GM13976 (cell line): ENCODE results near the gene STAG1.
A peak's percentile ranks its signal among the peaks of the same experiment; 100 is the strongest.

ENCODE experiments used
- DNase-seq: peaks from one replicate; pipeline ENCODE4 v3.0.0; 2012; ENCODE audit warnings: low spot score
- CTCF ChIP-seq: IDR thresholded peaks from 2 replicates; pipeline ENCODE4 v1.5.1; 2012; ENCODE audit warnings: borderline replicate concordance, mild to moderate bottlenecking; ENCODE audit not compliant: insufficient read depth; ENCODE audit errors: extremely low read depth, missing control alignments, control extremely low read depth
- in situ Hi-C: fragments of 300-500 bp; cut with MboI; formaldehyde crosslinking; loops from one replicate; pipeline ENCODE4 v1.12.0; 2022; ENCODE audit warnings: low sequenced_read_pairs, mixed read lengths, inconsistent platforms; ENCODE audit not compliant: unreplicated experiment

Gene STAG1

GRCh38 chr3:136783708-136784191, 31.6 kb upstream of the STAG1 start:
- in situ Hi-C loops: no loop called here
- no peak for TF ChIP-seq CTCF
- no peak for DNase-seq

- DNase-seq: no peak
- TF ChIP-seq CTCF: no peak
- in situ Hi-C loops: no loop called here
Measured at GRCh38 chr3:136780741-136781140, 28.6 kb upstream of the STAG1 start.

- in situ Hi-C loops: no loop called here
- no peak for DNase-seq
Measured at GRCh38 chr3:136778865-136779264, 26.7 kb upstream of the STAG1 start.

GRCh38 chr3:136772709-136773108, 20.5 kb upstream of the STAG1 start:
- no peak for TF ChIP-seq CTCF
- in situ Hi-C loops: no loop called here
- no peak for DNase-seq

More at GRCh38 chr3:136778865-136779264, 26.7 kb upstream of the STAG1 start:
- TF ChIP-seq CTCF: no peak

- peak; percentile 32 for DNase-seq
- in situ Hi-C loops: loop anchor here (10.0 kb wide), 2 partner anchors 256 to 684 kb away; no protein-coding TSS in a partner anchor
- TF ChIP-seq CTCF: peak; percentile 62
Measured at GRCh38 chr3:136758160-136759102, 6.3 kb upstream of the STAG1 start.

GRCh38 chr3:136755192-136755591, 3.0 kb upstream of the STAG1 start:
- no peak for DNase-seq
- no peak for TF ChIP-seq CTCF
- in situ Hi-C loops: loop anchor here (10.0 kb wide), 2 partner anchors 260 to 680 kb away; no protein-coding TSS in a partner anchor
